Measurements from ENCODE around the gene MTX1.
"Not testable (repeated sequence)": the region's sequence is repeated elsewhere in the genome, so short reads cannot be mapped to it uniquely, and the experiment has no call there.

Gene MTX1

DNA sequence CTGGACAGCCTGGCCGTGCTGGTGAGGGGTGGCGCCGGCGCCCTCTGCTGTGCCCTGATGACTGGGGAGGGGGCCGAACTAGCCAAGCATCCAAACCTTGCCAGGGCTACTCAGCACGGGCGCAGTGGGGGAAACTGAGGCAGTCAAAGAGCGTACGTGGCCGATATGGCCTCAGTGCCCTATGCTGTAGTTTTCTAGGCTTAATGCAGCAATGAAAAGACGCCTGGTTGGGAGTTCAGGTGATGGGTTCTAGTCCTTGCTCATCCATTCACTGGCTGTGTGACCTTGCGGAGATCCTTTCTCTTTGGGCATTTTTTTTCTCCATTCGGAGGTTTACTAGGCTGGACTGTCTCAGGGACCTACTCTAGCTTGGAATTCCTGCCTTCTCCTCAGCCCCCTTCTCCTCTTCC is 822 bp downstream of the MTX1 start:
- no peak for DNase-seq

DNA sequence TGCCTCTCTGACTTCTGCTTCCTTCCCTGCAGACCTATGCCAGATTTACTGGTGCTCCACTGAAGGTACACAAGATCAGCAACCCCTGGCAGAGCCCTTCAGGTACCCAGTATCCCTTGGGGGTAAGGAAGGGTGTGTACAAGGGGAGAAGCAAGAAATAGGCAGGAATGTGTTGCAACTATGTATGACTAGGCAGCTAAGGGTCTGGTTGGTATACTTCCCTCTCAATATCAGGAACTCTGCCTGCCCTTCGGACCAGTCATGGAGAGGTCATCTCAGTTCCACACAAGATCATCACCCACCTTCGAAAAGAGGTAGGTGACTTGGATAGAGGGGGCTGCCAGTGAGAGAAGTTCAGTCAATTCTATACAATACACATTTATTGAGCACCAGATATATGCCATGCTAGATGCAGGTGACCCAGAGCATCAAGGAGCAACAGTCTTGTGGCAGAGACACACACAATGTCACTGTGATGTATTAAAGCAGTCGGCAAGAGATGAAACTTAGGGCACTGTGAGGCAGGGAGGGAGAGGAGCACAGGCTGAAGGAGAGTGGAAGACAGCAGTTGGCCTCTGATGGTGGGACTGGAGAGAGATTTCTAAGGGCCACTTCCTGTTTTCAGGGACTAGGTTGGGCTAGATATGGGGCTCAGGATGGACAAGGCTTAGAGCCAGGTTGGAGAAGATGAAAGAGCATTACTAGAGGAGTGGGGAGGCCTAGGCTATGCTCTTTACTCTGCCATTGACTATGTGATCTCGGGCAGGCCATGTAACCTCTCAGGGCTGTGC is 2.0 kb downstream of the MTX1 start:
- no peak for DNase-seq

DNA sequence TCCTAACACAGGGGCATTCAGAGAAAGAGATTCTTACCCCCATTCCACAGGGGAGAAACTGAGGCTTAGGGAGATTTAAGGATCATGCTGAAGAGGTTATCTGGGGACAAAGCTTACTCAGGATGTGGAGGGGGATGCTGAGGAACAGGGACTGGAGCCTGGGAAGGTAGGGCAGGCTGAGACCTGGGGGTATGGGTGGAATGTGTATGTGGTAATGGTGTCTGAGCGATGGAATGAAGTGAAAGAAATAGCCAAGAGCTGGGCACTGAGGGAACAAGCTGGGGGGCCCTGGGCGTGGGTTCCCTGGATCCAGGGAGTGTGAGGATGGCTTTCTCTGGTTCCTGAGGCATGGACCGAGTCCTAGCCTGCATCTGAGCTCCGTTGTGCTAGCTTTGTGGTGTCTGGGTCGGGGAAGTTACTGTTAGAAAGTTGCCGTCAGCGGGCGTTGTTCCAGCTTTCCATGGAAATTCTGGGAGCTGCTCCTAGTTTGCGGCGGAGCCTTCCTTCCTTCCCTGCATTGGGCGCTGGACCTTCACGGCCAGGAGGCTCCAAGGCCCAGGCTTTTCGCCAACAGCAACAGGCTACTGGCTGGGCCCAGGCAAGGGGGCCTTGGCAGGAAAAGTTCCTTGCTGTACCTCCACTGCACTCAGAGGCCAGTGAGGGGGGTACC is 3.0 kb downstream of the MTX1 start:
- DNase-seq: not testable (repeated sequence)

DNA sequence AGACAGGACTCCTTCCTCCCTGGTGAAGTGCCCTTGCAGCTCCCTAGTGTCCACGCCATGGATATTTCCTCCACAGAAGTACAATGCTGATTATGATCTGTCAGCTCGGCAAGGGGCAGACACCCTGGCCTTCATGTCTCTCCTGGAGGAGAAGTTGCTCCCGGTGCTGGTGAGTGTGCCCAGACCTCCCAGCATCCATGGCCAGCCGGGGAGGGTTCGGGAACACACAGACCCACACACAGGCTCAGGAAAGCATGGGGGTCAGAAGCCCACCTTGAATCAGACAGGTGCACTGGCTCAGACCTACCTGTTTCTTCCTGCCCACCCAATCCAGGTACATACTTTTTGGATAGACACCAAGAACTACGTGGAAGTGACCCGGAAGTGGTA is 3.6 kb downstream of the MTX1 start:
- not testable (repeated sequence) for DNase-seq

DNA sequence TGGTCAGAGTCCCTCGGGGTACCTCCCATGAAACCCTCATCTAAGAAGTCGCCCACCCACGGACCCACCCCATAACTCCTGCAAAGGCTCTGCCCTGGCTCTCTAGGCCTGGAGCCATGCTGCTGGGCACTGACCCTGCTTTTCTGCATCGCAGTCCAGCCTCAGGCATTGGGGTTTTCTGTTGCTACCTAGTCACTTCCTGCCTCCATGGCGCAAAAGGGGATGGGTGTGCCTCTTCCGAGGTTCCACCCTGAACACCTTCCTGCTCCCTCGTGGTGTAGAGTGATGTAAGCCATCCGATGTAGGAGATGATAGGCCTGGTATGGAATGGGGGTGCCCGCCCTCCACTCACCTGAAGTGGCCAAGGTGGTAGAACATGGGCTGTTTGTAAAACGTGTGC is 6.2 kb downstream of the MTX1 start:
- not testable (repeated sequence) for DNase-seq

DNA sequence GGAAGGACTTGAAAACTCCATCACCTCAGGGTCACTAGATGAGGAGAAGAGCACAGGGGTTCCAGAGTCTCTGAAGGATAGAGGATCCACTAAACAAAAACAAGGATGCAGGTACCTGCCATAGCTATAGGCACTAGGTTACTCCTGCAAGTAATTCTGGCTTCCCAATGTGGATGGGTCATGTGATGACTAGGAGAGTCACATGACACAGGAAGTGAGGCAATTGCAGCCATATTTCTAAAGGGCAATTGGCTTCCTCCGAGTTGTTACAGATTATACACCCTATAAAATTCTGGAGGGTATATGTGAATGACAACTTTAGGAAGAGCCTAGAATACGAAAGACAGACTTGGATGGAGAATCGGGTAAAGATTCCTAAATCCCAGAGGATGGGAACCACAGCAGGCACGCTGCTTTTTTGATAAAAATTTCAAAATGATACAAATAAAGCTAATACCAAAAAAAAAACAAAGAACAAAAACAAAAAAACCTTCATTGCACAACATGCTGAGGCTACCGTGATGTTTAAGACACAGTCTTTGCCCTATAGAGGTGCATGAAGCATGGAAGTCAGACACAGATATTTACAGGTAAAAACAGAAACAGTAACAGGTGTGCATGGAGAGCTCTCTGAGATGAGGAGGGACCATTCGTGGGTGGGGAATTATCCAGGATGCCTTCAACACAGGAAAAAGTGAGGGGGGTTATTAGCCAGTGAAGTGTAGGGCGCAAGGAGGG is 10.5 kb downstream of the MTX1 start:
- no peak for DNase-seq

DNA sequence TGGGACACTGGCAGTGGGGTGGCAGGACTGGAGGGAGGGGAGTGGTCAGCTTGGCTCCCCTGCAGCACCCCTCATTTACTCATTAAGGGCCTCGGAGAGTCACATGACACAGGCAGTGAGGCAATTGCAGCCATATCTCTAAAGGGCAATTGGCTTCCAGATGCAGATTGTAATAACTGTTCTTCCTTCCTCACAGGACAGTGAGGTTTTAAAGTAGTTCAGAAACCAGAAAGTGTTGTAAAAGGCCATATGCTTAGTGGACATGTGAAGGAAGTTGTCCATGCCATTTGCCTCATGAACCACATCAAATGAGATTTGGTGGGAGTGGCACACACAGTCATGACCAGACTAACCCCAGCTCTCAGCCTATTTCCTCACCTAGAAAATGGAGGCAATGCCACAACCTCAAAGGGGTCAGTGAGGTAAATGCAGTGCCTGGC is 11.1 kb downstream of the MTX1 start:
- no peak for DNase-seq

DNA sequence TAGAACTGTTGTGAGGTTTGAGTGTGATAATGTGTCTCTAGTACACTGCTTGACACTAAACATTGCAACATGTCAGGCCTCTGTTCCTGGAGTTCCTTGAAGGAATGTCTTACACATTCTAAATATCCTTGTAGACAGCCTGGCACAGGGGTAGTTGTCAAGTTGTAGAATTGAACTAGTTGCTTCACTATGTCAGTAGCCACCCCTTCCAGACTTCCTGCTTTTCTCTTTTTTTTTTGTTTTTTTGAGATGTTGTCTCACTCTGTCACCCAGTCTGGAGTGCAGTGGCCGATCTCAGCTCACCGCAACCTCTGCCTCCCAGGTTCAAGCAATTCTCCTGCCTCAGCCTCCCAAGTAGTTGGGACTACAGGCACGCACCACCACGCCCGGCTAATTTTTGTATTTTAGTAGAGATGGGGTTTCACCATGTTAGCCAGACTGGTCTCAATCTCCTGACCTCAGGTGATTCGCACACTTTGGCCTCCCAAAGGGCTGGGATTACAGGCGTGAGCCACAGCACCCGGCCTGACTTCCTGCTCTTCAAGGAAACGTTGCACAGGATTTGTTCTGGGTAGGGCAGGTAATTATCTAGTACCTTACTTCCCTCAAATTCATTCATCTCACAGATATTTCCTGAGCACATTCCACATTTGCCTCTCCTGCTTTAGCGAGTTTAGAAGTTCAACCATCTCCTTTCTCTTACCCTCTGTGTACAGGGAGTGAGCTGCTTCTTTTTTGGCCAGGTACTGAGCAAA is 11.9 kb downstream of the MTX1 start:
- not testable (repeated sequence) for DNase-seq

DNA sequence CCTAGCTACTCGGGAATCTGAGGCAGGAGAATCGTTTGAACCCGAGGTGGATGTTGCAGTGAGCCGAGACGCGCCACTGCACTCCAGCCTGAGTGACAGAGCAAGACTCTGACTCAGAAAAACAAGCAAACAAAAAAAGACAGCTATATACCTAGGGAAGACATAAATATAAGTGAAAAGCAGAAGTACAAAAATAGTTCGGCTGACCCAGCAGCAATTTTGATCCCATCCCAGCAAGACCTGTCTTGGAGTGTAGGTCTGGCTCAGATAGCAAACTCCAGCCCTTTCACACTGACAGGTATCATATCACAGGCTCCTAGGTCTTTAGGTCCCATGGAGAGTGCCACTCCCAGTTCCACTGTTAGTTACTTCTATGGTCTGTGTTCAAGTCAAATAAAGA is 14.6 kb downstream of the MTX1 start:
- no peak for DNase-seq

DNA sequence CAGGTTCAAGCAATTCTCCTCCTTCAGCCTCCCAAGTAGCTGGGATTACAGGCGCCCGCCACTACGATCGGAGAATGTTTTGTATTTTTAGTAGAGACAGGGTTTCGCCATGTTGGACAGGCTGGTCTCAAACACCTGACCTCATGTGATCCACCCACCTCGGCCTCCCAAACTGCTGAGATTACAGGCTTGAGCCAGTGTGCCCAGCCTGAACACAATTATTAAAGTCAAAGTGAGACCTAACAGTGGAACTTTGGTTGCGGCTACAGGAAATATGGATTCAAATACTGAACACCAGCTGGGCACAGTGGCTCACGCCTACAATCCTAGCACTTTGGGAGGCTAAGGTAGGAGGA is 16.9 kb downstream of the MTX1 start:
- not testable (repeated sequence) for DNase-seq

DNA sequence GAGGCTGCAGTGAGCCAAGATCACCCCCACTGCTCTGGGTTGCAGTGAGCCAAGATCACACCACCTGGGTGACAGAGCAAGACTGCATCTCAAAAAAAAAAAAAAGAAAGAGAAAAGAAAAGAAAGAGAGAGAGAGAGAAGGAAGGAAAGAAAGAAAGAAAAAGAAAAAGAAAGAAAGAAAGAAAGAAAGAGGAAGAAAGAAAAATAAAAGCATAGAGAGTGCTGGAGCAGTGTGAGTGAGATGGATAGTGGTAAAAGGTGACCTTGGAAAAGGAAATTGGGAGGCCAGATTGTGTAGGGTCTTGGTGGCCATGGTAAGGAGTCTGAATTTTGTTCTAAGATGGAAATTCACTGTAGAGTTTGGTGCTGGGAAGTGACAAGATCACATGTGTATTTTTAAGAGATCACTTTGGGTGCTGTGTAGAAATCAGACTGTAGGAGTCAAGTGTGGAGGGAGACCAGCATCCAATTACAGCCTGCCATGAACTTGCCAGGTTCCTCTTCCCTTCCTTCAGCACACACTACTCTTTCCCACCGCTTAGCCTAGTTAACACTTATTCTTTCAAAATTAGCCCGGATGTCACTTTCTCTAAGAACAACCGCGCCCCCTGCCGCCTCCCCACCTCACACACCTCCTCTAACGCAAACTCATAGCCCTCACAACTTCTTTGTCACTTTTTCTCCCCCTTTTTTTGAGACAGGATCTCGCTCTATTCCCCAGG is 17.9 kb downstream of the MTX1 start:
- peak; percentile 39 to 92 (median 71) for DNase-seq

DNA sequence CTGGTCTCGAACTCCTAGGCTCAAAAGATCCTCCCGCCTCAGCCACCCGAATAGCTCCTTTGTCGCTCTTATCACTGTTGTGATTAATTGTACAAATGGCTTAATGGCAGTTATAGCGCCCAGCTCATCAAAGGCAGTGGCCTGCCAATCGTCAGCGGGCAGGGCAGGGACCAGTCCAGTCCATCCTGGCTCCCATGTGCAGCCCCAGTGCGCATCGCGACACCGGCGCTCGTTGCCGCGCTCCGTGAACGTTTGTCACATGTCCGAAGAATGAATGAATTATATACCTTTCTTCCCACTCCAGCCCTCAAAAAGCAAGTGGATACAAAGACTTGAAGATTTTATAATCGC is 18.4 kb downstream of the MTX1 start:
- DNase-seq: peak in 1 of 4 experiments; percentile 58

DNA sequence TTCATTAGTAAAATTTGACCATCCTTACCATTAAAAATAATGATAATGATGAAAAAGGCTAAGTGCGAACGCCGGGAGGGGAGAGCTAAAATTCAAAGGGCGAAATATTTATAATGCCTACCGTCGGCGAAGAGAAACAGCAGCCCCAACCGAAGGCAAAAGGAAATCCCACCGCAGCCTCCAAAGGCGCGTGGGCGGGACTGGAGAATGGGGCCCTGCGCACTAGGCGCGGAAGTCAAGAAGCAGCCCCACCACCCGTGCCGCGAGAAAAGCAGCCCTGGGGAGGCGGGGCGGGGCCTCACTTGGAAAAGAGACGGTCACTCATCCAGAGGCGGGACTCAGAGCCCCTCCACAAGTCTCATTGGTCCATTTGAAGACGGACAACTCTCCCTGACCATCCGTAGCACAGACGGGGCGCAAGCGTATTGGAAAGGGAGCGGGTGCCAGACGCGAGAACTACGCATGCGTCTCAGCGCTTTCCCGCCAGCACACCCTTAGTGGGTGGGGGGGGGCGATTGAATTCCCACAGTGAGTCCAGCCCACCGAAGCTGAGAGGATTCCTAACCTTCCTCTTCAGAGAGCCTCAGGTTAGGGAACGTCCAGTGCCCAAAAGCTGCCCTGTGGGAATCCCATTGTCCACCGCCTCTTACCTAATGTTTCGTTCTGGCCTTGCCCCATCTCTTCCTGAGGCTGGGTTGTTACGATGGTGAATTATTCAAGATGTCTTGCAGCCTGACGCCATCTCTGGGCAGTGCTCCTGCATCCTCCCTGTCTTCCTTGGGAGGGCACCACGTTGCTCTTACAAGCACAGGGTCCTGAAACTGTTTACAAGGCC is 19.0 kb downstream of the MTX1 start:
- DNase-seq: peak; percentile 93 to 100 (median 98)

DNA sequence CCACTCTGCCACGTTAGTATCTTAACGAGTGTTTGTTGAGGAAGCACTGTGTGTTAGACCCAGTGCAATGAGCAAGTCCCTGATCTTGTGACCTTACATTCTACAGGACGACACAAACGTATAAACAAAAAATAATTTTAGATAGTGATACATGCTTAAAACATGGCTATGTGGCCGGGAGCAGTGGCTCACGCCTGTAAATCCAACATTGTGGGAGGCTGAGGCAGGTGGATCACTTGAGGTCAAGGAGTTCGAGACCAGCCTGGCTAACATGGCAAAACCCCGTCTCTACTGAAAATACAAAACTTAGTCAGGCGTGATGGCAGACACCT is 19.6 kb downstream of the MTX1 start:
- DNase-seq: no peak

DNA sequence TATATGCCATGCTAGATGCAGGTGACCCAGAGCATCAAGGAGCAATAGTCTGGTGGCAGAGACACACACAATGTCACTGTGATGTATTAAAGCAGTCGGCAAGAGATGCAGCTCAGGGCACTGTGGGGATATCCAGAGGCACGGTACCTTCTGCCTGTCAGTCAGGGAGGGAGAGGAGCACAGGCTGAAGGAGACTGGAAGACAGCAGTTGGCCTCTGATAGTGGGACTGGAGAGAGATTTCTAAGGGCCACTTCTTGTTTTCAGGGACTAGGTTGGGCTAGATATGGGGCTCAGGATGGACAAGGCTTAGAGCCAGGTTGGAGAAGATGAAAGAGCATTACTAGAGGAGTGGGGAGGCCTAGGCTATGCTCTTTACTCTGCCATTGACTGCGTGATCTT is 22.8 kb downstream of the MTX1 start:
- DNase-seq: not testable (repeated sequence)

DNA sequence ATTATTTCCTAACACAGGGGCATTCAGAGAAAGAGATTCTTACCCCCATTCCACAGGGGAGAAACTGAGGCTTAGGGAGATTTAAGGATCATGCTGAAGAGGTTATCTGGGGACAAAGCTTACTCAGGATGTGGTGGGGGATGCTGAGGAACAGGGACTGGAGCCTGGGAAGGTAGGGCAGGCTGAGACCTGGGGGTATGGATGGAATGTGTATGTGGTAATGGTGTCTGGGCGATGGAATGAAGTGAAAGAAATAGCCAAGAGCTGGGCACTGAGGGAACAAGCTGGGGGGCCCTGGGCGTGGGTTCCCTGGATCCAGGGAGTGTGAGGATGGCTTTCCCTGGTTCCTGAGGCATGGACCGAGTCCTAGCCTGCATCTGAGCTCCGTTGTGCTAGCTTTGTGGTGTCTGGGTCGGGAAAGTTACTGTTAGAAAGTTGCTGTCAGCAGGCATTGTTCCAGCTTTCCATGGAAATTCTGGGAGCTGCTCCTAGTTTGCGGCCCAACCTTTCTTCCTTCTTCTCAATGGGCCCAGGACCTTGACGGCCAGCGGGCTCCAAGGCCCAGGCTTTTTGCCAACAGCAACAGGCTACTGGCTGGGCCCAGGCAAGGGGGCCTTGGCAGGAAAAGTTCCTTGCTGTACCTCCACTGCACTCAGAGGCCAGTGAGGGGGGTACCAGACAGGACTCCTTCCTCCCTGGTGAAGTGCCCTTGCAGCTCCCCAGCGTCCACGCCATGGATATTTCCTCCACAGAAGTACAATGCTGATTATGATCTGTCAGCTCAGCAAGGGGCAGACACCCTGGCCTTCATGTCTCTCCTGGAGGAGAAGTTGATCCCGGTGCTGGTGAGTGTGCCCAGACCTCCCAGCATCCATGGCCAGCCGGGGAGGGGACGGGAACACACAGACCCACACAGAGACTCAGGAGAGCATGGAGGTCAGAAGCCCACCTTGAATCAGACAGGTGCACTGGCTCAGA is 23.8 kb downstream of the MTX1 start:
- not testable (repeated sequence) for DNase-seq

DNA sequence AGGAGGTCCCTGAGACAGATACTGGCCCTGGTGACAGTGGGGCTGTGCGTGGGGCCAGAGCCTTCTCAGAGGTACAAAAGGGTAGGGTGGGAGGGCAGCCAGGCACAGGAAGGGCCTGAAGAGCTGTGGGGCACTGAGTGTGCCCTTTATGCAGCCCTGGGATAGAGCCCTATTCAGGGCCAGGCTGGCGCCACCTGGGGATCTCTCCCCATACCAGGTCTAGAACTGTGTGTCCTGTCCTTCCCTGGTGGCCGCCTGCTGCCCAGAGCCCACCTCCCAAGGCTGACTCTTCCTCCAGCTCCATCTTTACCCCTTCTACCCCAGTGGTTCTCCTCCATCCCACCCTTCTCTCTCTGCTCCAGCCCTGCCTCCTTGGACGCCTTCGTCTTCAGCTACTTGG is 25.0 kb downstream of the MTX1 start:
- not testable (repeated sequence) for DNase-seq

DNA sequence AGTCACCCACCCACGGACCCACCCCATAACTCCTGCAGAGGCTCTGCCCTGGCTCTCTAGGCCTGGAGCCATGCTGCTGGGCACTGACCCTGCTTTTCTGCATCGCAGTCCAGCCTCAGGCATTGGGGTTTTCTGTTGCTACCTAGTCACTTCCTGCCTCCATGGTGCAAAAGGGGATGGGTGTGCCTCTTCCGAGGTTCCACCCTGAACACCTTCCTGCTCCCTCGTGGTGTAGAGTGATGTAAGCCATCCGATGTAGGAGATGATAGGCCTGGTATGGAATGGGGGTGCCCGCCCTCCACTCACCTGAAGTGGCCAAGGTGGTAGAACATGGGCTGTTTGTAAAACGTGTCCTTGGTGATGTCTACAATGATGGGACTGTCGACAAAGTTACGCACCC is 26.9 kb downstream of the MTX1 start:
- not testable (repeated sequence) for DNase-seq

DNA sequence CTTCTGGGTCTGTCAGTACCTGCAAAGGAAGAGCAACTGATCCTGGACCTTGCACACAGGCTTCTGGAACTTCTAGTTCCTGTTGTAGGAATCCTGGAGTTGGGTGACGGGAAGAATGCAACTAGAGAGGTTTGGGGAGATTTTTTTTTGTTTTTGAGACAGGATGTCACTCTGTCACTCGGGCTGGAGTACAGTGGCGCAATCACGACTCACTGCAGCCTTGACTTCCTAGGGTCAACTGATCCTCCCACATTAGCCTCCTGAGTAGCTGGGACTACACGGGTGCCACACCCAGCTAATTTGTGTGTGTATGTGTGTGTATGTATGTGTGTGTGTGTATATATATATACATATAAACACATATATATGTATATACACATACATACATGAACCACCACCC is 28.0 kb downstream of the MTX1 start:
- DNase-seq: no peak

DNA sequence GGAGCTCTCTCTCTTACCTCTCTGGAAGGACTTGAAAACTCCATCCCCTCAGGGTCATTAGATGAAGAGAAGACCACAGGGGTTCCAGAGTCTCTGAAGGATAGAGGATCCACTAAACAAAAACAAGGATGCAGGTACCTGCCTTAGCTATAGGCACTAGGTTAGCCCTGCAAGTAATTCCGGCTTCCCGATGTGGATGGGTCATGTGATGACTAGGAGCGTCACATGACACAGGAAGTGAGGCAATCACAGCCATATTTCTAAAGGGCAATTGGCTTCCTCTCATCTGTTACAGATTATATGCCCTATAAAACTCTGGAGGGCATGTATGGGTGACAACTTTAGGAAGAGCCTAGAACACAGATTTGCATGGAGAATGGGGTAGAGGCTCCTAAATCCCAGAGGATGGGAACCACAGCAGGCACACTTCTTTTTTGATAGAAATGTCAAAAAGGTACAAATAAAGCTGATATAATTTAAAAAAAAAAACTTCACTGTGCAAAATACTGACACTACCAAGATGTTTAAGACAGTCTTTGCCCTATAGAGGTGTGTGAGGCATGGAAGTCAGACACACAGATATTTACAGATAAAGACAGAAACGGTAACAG is 32.7 kb downstream of the MTX1 start:
- peak in 2 of 4 experiments; percentile 29 to 33 for DNase-seq

Measured in activated naive CD4-positive, alpha-beta T cell (primary cell).